Measurements from ENCODE around the gene CELF3.
"Not testable (repeated sequence)": the region's sequence is repeated elsewhere in the genome, so short reads cannot be mapped to it uniquely, and the experiment has no call there.

Gene CELF3

DNA sequence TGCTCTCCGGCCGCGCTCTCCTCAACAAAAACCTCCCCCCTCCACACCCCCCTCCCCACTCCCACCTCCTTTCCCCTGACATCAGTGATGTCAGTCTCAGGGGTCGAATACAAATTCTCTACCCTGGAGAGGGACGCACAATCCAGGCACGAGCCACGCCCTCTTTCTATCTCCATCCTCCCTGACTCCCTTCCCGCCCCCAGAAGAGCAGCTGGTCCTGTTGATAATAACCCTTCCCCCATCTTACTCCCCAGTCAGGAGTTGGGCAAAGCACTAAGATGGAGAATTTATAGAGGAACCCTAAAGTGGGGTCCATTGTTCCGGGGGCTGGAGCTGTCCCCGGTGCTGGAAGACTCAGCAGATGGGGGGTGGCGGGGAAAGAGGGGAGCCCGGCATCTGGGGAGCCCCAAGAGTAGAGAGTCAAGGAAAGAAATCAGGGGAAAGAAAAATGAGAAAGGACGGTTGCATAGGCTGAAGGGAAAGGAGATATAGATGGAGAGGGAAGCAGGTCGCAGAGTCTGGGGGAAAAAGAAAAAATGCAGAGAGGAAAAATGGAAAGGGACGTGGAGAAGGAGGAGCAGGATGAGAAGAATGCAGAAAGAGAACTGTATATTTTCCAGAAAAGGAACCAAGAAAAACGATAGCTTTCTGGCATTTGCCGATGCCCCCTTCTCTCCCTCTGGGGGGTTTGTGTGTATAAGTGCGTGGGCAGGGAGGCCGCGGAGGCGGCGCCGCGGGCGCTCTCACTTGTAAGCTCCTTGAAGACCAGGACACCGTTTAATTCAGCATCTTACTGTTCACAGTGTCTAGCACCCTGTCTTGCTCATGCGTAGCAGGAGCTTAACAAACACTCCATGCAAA lies at the start of gene CELF3:
TSS of gene CELF3 (minus strand) at position 33 of the 861 bp plus-strand sequence. CDS start 783 bp downstream, outside the sequence.
- DNase-seq: peak; percentile 97

GRCh38 chr1:151763990-151764389 lies 47.4 kb upstream of the CELF3 start:
- no peak for DNase-seq

- peak; percentile 79 for DNase-seq
These were observed 46.6 kb upstream of the CELF3 start, which contains the start of gene MRPL9 for GRCh38 chr1:151762941-151763921. Gene MRPL9 (minus strand): TSS chr1:151763496. CDS start chr1:151763479, 17 bp downstream.

GRCh38 chr1:151760597-151761385 lies 44.2 kb upstream of the CELF3 start:
- no peak for DNase-seq

DNA sequence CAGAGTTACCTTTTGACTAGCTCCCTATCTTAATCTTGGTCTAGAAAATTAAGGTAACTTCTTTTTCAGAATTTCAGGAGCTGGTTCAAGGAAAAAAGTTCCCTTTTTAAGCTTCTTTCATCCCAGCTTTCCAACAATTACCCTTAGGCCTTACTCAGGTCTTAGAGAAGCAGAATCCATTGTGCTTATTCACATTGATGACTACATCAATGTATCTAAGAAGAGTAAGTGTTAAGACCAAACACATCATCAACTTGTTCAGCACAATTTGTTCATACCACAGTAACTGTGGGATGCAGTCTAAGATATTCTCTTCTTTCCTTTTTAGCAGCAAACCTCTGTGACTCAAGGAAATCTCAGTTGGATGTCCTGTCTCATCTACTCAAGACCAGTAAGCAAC lies 42.6 kb upstream of the CELF3 start:
- no peak for DNase-seq

DNA sequence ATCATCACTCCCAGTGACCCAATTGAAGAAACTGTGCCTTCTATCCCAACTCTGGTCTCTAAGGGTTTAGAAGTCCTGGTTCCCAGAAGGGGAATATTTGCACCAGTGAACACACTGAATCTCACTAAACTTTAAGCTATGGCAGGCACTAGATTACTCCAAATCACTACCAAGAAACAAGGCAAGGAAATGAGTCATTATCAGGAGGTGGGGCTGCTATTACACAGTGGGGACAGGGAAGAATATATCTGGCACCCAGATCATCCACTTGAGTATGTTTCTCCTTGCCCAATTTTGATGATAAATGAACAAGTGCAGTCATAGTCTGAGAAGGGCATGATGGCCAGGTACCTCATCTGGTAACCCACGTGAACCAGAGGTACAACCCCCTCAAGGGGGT lies 39.7 kb upstream of the CELF3 start:
- DNase-seq: no peak

- DNase-seq: no peak
These were observed 24.9 kb upstream of the CELF3 start for GRCh38 chr1:151741516-151741915.

- peak; percentile 56 for DNase-seq
These were observed 23.2 kb upstream of the CELF3 start for GRCh38 chr1:151739590-151740355.

- DNase-seq: no peak
These were observed 20.9 kb upstream of the CELF3 start for GRCh38 chr1:151737479-151737878.

GRCh38 chr1:151737026-151737425 lies 20.4 kb upstream of the CELF3 start:
- no peak for DNase-seq

DNA sequence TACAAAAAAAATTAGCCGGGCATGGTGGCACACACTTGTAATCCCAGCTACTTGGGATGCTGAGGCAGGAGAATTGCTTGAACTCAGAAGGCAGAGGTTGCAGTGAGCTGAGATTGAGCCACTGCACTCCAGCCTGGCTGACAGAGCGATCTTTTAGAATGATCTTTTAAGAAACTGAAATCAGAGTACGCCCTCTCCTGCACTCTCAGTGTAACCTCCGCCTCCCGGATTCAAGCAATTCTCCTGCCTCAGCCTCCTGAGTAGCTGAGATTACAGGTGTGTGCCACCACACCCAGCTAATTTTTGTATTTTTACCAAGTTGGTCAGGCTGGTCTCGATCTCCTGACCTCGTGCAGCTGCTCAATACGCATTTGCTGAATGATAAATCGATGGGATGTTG lies 17.4 kb upstream of the CELF3 start:
- DNase-seq: not testable (repeated sequence)

DNA sequence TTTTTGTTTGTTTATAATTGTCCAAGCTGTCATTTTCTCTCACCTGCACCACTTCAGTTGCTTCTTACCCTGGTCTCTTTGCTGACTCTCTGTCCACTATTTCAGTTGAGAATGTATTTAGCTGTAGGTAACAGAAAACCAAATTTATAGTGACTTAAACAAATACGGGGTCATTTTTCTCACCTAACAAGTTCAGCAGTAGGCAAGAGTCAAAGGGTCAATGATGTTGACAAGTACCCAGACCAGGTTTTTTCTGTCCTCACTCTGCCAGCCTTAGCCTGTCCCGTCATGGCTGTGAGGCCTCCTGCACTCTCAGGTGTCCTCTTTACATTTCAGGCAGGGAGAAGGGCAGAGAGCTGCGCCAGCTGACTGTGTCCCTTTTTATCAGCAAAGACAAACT lies 16.5 kb upstream of the CELF3 start:
- DNase-seq: no peak

GRCh38 chr1:151729966-151730291 lies 13.3 kb upstream of the CELF3 start:
- no peak for DNase-seq

GRCh38 chr1:151729157-151729965 lies 12.8 kb upstream of the CELF3 start:
- no peak for DNase-seq

GRCh38 chr1:151728151-151729054 lies 11.8 kb upstream of the CELF3 start:
- DNase-seq: no peak

DNA sequence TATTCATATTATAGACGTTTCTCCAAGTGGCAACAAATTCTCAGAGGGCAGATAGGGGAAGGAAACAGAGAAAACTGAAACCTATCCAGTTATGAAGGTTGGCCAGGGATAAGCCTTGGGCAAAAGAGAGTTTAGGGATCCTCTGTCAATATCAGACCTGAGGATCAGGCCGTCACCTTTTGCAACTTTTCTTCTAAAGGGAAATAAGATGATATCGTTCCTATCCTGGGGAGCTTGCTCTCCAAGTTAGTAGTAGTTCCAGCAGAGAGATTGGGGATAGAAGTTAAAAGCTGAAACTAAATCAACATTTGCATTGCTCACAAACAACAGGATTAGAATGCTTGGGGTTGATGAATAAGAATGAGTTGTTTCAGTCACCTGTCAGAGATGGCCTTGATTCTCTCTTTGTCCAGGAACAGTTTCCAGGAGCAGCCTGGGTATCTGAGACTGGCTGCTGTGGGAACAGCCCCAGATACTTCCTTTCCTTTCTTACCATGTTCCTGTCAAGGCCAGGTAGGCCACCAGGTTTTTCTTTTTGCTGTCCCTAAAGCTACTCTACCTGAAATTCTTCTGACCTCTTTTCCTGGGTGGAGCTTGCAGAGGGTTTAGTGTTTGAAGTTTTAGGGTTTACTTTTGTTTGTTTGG lies 7.2 kb upstream of the CELF3 start:
- DNase-seq: no peak

- DNase-seq: no peak
These were observed 5.3 kb upstream of the CELF3 start for GRCh38 chr1:151721788-151722510.

DNA sequence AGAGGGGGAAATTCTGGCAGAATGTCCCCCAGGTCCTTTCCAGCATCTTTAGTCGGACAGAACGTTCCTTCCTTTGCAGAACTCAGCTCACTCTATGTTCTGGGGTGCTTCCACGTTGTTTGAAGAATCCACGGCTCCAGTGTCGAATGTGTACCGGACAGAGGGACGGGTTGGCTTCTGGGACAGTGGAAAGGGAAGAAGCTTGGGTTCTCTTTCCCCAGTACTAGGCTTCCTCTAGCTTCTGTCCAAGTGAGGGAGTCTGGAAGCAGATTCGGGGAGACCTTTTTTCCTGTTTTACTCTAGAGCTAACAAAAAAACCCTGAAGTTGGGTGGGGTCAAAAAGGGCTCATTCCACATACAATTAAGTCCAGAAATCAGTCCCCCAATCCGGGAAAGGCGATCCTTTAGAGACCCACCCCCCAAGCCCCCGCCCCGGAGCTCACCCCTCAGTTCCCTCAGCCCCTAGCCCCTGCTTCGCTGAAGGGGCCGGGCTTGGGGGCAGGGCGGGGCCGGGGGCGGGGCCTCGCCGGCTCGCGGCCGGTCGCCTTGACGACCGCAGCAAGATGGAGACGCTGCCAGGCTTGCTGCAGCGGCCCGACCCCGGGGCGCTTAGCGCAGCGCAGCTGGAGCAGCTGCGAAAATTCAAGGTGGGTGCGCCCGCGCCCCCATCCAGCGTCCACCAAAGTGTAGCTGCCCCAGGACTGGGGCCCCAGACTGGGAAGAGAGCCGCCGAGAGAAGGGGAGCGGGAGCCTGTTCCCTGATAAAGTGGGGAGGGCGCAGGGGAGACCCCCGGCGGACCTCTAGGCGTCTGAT lies 4.6 kb upstream of the CELF3 start, which contains the start of gene RIIAD1:
TSS of gene RIIAD1 (plus strand) at position 549 of the 814 bp plus-strand sequence. CDS start at position 564, 15 bp downstream.
- DNase-seq: no peak

All from NCI-H510A (cell line).